ENCODE results near the gene CLDN7. TPM values are rescaled to one million over a fixed set of nuclear protein-coding genes. Genes with fewer than 3 reads are reported as not detected.

CLDN7 gene
- total RNA-seq, 2 experiments from 2014 or later, result 1.1 to 1.2 TPM

- Histone ChIP-seq H3K36me3 (ENCODE audit: insufficient read depth, low read length) (no peaks in the 10 kb centered on the region), H3K4me3 (ENCODE audit: low read length) (no peak overlapping the region), H3K27ac (ENCODE audit: low read depth in 1 of 2, low read length in 2 of 2) (no peak overlapping the region), H3K9me3 (ENCODE audit: control insufficient read depth in 1 of 2, insufficient read depth in 1 of 2, low read length in 2 of 2) (peaks cover 0 to 9% of the 10 kb centered on the region in 2 experiments), H3K27me3 (ENCODE audit: control insufficient read depth in 1 of 2, insufficient read depth in 2 of 2, low read length in 2 of 2) (peaks cover 38 to 43% of the 10 kb centered on the region in 2 experiments), H3K4me1 (ENCODE audit: insufficient read depth, low read length) (peaks cover 22% of the 10 kb centered on the region)
- intact Hi-C loops (cut with DNase I, micrococcal nuclease), result no loop called here
- TF ChIP-seq, protein P1, sequence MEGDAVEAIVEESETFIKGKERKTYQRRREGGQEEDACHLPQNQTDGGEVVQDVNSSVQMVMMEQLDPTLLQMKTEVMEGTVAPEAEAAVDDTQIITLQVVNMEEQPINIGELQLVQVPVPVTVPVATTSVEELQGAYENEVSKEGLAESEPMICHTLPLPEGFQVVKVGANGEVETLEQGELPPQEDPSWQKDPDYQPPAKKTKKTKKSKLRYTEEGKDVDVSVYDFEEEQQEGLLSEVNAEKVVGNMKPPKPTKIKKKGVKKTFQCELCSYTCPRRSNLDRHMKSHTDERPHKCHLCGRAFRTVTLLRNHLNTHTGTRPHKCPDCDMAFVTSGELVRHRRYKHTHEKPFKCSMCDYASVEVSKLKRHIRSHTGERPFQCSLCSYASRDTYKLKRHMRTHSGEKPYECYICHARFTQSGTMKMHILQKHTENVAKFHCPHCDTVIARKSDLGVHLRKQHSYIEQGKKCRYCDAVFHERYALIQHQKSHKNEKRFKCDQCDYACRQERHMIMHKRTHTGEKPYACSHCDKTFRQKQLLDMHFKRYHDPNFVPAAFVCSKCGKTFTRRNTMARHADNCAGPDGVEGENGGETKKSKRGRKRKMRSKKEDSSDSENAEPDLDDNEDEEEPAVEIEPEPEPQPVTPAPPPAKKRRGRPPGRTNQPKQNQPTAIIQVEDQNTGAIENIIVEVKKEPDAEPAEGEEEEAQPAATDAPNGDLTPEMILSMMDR (IDR thresholded peaks at IDR 0.05), result no peak
- peaks cover 55% of the 10 kb centered on the region for H3K27me3 Mint-ChIP-seq
- POLR2A ChIA-PET, result interaction anchor here (0.6 to 1.4 kb wide), 2 partner anchors 11 to 37 kb away, joined by 3 to 4 read pairs; no protein-coding TSS in a partner anchor
- CTCF ChIA-PET, result interaction anchor here (1.0 to 1.2 kb wide), 2 partner anchors 10 to 12 kb away, joined by 4 to 5 read pairs; no protein-coding TSS in a partner anchor
- H3K4me1 Mint-ChIP-seq (ENCODE audit: low read depth), result peaks cover 18% of the 10 kb centered on the region
- no peaks in the 10 kb centered on the region for H3K9me3 Mint-ChIP-seq
- no peaks in the 10 kb centered on the region for H3K36me3 Mint-ChIP-seq (ENCODE audit: low read depth)
- ATAC-seq (ENCODE audit: poor library complexity), result no peak
- H3K4me3 Mint-ChIP-seq, result no peak overlapping the region
- no peak overlapping the region for H3K27ac Mint-ChIP-seq
- DNase-seq, result no peak
Measured at GRCh38 chr17:7285679-7286078, 23.4 kb upstream of the CLDN7 start.

GRCh38 chr17:7284911-7285310 is 22.6 kb upstream of the CLDN7 start:
- POLR2A ChIA-PET, result interaction anchor here (0.6 kb wide), 1 partner anchor 21 kb away, joined by 3 read pairs; no protein-coding TSS in a partner anchor
- TF ChIP-seq, protein P1 (IDR thresholded peaks at IDR 0.05), result no peak
- intact Hi-C loops (cut with DNase I, micrococcal nuclease), result loop anchor here in 1 of 2 experiments (5.0 kb wide), 1 partner anchor 238 kb away; no protein-coding TSS in a partner anchor
- no peak overlapping the region for H3K4me3 Mint-ChIP-seq
- Histone ChIP-seq H3K9me3 (ENCODE audit: control insufficient read depth in 1 of 2, insufficient read depth in 1 of 2, low read length in 2 of 2) (peaks cover 0 to 9% of the 10 kb centered on the region in 2 experiments), H3K4me3 (ENCODE audit: low read length) (no peak overlapping the region), H3K36me3 (ENCODE audit: insufficient read depth, low read length) (no peaks in the 10 kb centered on the region), H3K27ac (ENCODE audit: low read depth in 1 of 2, low read length in 2 of 2) (no peak overlapping the region), H3K4me1 (ENCODE audit: insufficient read depth, low read length) (peaks cover 28% of the 10 kb centered on the region), H3K27me3 (ENCODE audit: control insufficient read depth in 1 of 2, insufficient read depth in 2 of 2, low read length in 2 of 2) (peaks cover 38 to 47% of the 10 kb centered on the region in 2 experiments)
- peaks cover 55% of the 10 kb centered on the region for H3K27me3 Mint-ChIP-seq
- no peak overlapping the region for H3K27ac Mint-ChIP-seq
- no peaks in the 10 kb centered on the region for H3K9me3 Mint-ChIP-seq
- DNase-seq, result no peak
- ATAC-seq (ENCODE audit: poor library complexity), result no peak
- no peaks in the 10 kb centered on the region for H3K36me3 Mint-ChIP-seq (ENCODE audit: low read depth)
- CTCF ChIA-PET, result interaction anchor here (1.2 kb wide), 1 partner anchor 12 kb away, joined by 4 read pairs; no protein-coding TSS in a partner anchor
- peaks cover 26% of the 10 kb centered on the region for H3K4me1 Mint-ChIP-seq (ENCODE audit: low read depth)

DNA sequence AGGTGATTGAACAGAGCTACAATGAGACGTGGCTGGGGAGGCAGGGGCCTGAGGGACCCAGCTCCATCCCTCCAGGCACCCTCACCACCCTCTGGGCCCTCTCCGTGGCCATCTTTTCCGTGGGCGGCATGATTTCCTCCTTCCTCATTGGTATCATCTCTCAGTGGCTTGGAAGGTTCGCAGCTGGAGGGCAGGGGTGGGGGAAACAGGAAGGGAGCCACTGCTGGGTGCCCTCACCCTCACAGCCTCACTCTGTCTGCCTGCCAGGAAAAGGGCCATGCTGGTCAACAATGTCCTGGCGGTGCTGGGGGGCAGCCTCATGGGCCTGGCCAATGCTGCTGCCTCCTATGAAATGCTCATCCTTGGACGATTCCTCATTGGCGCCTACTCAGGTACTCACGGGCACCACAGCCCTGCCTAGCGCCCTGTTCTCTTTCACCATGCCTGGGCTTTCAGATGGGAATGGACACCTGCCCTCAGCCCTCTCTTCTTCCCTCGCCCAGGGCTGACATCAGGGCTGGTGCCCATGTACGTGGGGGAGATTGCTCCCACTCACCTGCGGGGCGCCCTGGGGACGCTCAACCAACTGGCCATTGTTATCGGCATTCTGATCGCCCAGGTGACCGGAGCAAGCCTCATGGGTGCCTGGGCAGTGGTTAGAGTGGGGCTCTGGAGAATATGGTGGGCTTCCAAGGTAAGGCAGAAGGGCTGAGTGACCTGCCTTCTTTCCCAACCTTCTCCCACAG is 21.4 kb upstream of the CLDN7 start:
- Histone ChIP-seq H3K9me3 (ENCODE audit: control insufficient read depth in 1 of 2, insufficient read depth in 1 of 2, low read length in 2 of 2) (peaks cover 0 to 9% of the 10 kb centered on the region in 2 experiments), H3K27ac (ENCODE audit: low read depth in 1 of 2, low read length in 2 of 2) (no peak overlapping the region), H3K36me3 (ENCODE audit: insufficient read depth, low read length) (no peaks in the 10 kb centered on the region), H3K4me3 (ENCODE audit: low read length) (no peak overlapping the region), H3K27me3 (ENCODE audit: control insufficient read depth in 1 of 2, insufficient read depth in 2 of 2, low read length in 2 of 2) (peaks cover 38 to 47% of the 10 kb centered on the region in 2 experiments), H3K4me1 (ENCODE audit: insufficient read depth, low read length) (peaks cover 28% of the 10 kb centered on the region)
- Mint-ChIP-seq H3K27ac (no peak overlapping the region), H3K4me1 (ENCODE audit: low read depth) (peaks cover 26% of the 10 kb centered on the region), H3K4me3 (no peak overlapping the region), H3K9me3 (no peaks in the 10 kb centered on the region), H3K27me3 (peaks cover 51% of the 10 kb centered on the region), H3K36me3 (ENCODE audit: low read depth) (no peaks in the 10 kb centered on the region)
- CTCF ChIA-PET, result interaction anchor here (1.8 kb wide), 1 partner anchor 13 kb away, joined by 13 read pairs; no protein-coding TSS in a partner anchor
- POLR2A ChIA-PET, result interaction anchor here (1.3 to 1.8 kb wide), 2 partner anchors 10 to 53 kb away, joined by 3 to 6 read pairs; partner anchors contain the start of gene ACAP1
- TF ChIP-seq, protein P1 (IDR thresholded peaks at IDR 0.05), result no peak
- intact Hi-C loops (cut with DNase I, micrococcal nuclease), result loop anchor here in 1 of 2 experiments (5.0 kb wide), 1 partner anchor 236 kb away; no protein-coding TSS in a partner anchor
- ATAC-seq (ENCODE audit: poor library complexity) (no peak), DNase-seq (no peak)
